Fibroblast of skin of back (primary cell): Measurements from ENCODE around the gene PCDHA10.

Experiments
- DNase-seq: peaks from one replicate; pipeline ENCODE4 v3.0.0-alpha.2; 2013

Gene PCDHA10

GRCh38 chr5:140883927-140884697 lies 28.4 kb downstream of the PCDHA10 start:
- DNase-seq, result no peak

GRCh38 chr5:140916325-140916724 lies 60.6 kb downstream of the PCDHA10 start:
- DNase-seq, result no peak
